Gastroesophageal sphincter (tissue), 3 donors: ENCODE measurements around the gene HOXA4.

Experiments
- CTCF ChIP-seq, 4 experiments: fragments of 200-600 bp in 2 of 4; fragments of 450-650 bp in 2 of 4; sonication (generic) in 1 of 4; IDR thresholded peaks; one replicate each; pipeline ENCODE4 v1.5.1; 2017 to 2019; ENCODE audit warnings: antibody characterized with exemption in 4 of 4, mild to moderate bottlenecking in 2 of 4, moderate library complexity in 2 of 4
- EP300 ChIP-seq: sonication (generic); formaldehyde crosslinking; IDR thresholded peaks from one replicate; pipeline ENCODE4 v1.6.1; 2017; ENCODE audit warnings: antibody characterized with exemption, mild to moderate bottlenecking
- POLR2A ChIP-seq, 2 donors: fragments of 450-650 bp; IDR thresholded peaks; one replicate each; pipeline ENCODE4 v1.6.1; 2017; ENCODE audit warnings: antibody characterized with exemption in 2 of 2, mild to moderate bottlenecking in 2 of 2, moderate library complexity in 1 of 2
- POLR2AphosphoS5 ChIP-seq: sonication (generic); formaldehyde crosslinking; IDR thresholded peaks from one replicate; pipeline ENCODE4 v1.6.1; 2017; ENCODE audit warnings: antibody characterized with exemption

GRCh38 chr7:27138472-27138871, 7.9 kb upstream of the HOXA4 start:
- TF ChIP-seq POLR2AphosphoS5 (no peak), CTCF (IDR thresholded peaks at IDR 0.05) (no peak), POLR2A (IDR thresholded peaks at IDR 0.05) (no peak), EP300 (no peak)
